H1 (cell line): ENCODE data around the gene PGRMC1. TPM values are rescaled to one million over a fixed set of nuclear protein-coding genes. Genes with fewer than 3 reads are reported as not detected.

Experiments
- BCL11A ChIP-seq, 2 experiments: IDR thresholded peaks; one replicate each; pipeline ENCODE4 v1.6.1; 2011; ENCODE audit warnings: low read depth in 2 of 2, low read length in 2 of 2, mild to moderate bottlenecking in 2 of 2
- CBX5 ChIP-seq: fragments of 300-800, 300-1000 bp; sonication (generic); IDR thresholded peaks from 2 replicates; pipeline ENCODE4 v1.7.1; 2016; ENCODE audit warnings: antibody characterized with exemption, low read length, low read depth
- GABPA ChIP-seq: IDR thresholded peaks from 2 replicates; pipeline ENCODE4 v1.6.1; 2011; ENCODE audit warnings: mild to moderate bottlenecking, low read length, moderate library complexity, borderline replicate concordance; ENCODE audit not compliant: insufficient read depth
- MAFK ChIP-seq: IDR thresholded peaks from 2 replicates; pipeline ENCODE4 v1.6.1; 2012; ENCODE audit warnings: low read depth, mild to moderate bottlenecking, improper control_type of control experiment, low read length
- POLR2AphosphoS5 ChIP-seq: IDR thresholded peaks from 2 replicates; pipeline ENCODE4 v1.6.1; 2011; ENCODE audit warnings: low read depth, low read length
- TAF7 ChIP-seq: optimal IDR thresholded peaks from 2 replicates; pipeline ENCODE3; 2011; ENCODE audit warnings: low read depth, mild to moderate bottlenecking, inconsistent platforms, low read length, moderate library complexity, borderline replicate concordance
- polyA plus RNA-seq, 7 experiments: library from polyadenylated mRNA; depleted of rRNA in 3 of 7; stranded (reverse) in 5 of 7; unstranded in 2 of 7; fragments of >200 nt in 5 of 7; fragments of 200-250 nt in 2 of 7; gene quantifications; 1 replicate in 5 of 7; 2 replicates in 1 of 7; 4 replicates in 1 of 7; pipeline versions ENCODE4 v1.2.1 to v1.2.3, GENCODE V29; 2011 to 2013; ENCODE audit warnings: missing spikeins in 2 of 7, mixed read lengths in 2 of 7
- total RNA-seq: library from RNA; stranded (reverse); fragmentation: NEBNext Ultra II Directional; extraction: Animal tissue kit (Norgen Biotek cat#: 25700); gene quantifications from 2 replicates; pipeline ENCODE4 v1.2.1, GENCODE V29; 2021
- TF ChIP-seq, protein P1 (sequence below): IDR thresholded peaks from 2 replicates; pipeline ENCODE4 v1.6.1; 2011; ENCODE audit warnings: low read length, improper control_type of control experiment

The PGRMC1 gene
- total and polyA plus RNA-seq, 2 of the 8 experiments (the other 6 are each of a cell fraction or from before 2014, with no cell fraction given), result 127 to 248 TPM

GRCh38 chrX:119223783-119224182 is 12.3 kb upstream of the PGRMC1 start (continued):
- TF ChIP-seq CBX5, result no peak
- TF ChIP-seq, protein P1, sequence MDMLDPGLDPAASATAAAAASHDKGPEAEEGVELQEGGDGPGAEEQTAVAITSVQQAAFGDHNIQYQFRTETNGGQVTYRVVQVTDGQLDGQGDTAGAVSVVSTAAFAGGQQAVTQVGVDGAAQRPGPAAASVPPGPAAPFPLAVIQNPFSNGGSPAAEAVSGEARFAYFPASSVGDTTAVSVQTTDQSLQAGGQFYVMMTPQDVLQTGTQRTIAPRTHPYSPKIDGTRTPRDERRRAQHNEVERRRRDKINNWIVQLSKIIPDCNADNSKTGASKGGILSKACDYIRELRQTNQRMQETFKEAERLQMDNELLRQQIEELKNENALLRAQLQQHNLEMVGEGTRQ, result no peak
- no peak for TF ChIP-seq BCL11A (IDR thresholded peaks at IDR 0.05; ENCODE audit: low read depth in 2 of 2, low read length in 2 of 2)
- TF ChIP-seq MAFK, result no peak
- TF ChIP-seq GABPA, result no peak
- TF ChIP-seq TAF7, result no peak
- TF ChIP-seq POLR2AphosphoS5, result no peak
